Neutrophil (primary cell): ENCODE measurements around the gene HERPUD2.

Experiments used
- H3K27ac ChIP-seq: fragments of 200-600 bp; sonication (generic); 2 replicates; pipeline ENCODE4 v1.5.1; 2016; ENCODE audit warnings: mild to moderate bottlenecking, moderate library complexity
- H3K27me3 ChIP-seq: fragments of 200-600 bp; sonication (generic); 2 replicates; pipeline ENCODE4 v1.6.0; 2016; ENCODE audit warnings: mild to moderate bottlenecking
- H3K36me3 ChIP-seq: fragments of 200-600 bp; sonication (generic); 2 replicates; pipeline ENCODE4 v1.5.1; 2017
- H3K4me1 ChIP-seq, 2 experiments: fragments of 200-600 bp in 1 of 2; sonication (generic) in 1 of 2; 1 replicate in 1 of 2; 2 replicates in 1 of 2; pipeline versions ENCODE4 v1.5.1 to v1.6.1; 2013 to 2016; ENCODE audit warnings: low read depth in 1 of 2, low read length in 1 of 2, mild to moderate bottlenecking in 1 of 2, moderate library complexity in 1 of 2; ENCODE audit not compliant: control insufficient read depth in 1 of 2, insufficient read depth in 1 of 2
- H3K4me3 ChIP-seq, 2 experiments: fragments of 200-600 bp in 1 of 2; sonication (generic) in 1 of 2; 1 replicate in 1 of 2; 2 replicates in 1 of 2; pipeline ENCODE4 v1.5.1; 2013 to 2016; ENCODE audit warnings: low read depth in 1 of 2, low read length in 1 of 2, mild to moderate bottlenecking in 1 of 2, moderate library complexity in 1 of 2
- H3K9me3 ChIP-seq: fragments of 200-600 bp; sonication (generic); 2 replicates; pipeline ENCODE4 v1.5.1; 2016
- CTCF ChIP-seq: fragments of 200-600 bp; sonication (generic); IDR thresholded peaks from 2 replicates; pipeline ENCODE4 v1.5.1; 2016; ENCODE audit warnings: antibody characterized with exemption

The HERPUD2 gene

GRCh38 chr7:35725280-35725680 is 30.3 kb upstream of the HERPUD2 start:
- Histone ChIP-seq H3K4me3 (no peak overlapping the region), H3K4me1 (no peaks in the 10 kb centered on the region), H3K27me3 (no peaks in the 10 kb centered on the region), H3K27ac (no peak overlapping the region), H3K9me3 (no peaks in the 10 kb centered on the region), H3K36me3 (no peaks in the 10 kb centered on the region)
- no peak for TF ChIP-seq CTCF

DNA sequence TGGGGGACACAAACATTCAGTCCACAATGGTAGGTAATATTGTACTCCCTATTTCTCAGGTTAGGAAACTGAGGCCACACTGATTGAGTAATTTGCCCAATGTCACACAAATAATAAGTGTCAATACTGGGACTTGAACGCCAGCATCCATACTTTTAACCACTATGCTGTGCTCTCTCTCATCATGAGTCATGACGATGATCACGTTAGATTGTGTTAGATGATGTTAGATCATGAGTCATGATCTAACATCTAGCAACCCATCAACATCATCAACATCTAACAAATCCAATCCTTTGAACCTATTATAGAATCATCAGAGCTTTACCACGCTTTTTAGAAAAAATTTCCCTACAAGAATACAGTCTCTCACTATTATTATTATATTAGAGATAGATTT is 28.1 kb upstream of the HERPUD2 start:
- H3K9me3 ChIP-seq: no peaks in the 10 kb centered on the region
- H3K27me3 ChIP-seq: no peaks in the 10 kb centered on the region
- H3K4me1 ChIP-seq: no peaks in the 10 kb centered on the region
- no peaks in the 10 kb centered on the region for H3K36me3 ChIP-seq
- H3K27ac ChIP-seq: no peak overlapping the region
- H3K4me3 ChIP-seq: no peak overlapping the region
- no peak for TF ChIP-seq CTCF

DNA sequence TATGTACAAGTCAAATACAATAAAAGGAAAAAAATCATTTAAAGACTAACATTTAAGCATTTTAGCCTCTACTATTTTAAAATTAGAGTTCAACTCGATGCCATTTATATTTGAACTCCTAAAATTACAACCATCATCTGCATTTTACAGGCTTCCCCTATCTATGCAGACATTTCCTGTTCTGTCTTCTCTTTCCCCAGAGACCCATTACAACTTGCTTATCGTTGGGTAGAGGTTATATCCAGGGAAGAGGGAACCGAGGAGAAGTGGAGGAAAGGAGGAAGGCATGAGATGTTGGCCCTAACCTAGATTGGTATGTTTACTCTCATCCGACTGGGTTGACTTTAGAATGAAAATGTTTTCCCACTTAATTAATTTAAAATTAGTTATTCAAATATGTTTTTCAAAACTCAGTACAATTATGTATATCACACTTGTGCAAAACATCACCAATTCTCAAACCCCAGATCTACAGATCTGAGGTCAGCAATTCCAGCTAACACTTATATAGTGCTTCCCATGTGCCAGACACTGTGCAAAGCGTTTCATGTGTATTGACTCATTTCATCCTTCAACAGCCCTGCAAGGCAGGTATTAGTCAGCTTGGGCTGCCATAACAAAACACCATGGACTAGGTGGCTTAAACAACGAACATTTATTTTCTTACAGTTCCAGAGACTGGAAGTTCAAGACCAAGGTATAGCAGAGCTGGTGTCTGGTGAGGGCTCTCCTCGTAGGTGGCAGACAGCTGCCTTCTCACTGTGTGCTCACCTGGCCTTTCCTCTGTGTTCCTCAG is 27.3 kb upstream of the HERPUD2 start:
- no peaks in the 10 kb centered on the region for H3K36me3 ChIP-seq
- TF ChIP-seq CTCF: no peak
- no peaks in the 10 kb centered on the region for H3K9me3 ChIP-seq
- no peaks in the 10 kb centered on the region for H3K27me3 ChIP-seq
- H3K4me1 ChIP-seq: no peaks in the 10 kb centered on the region
- H3K27ac ChIP-seq: no peak overlapping the region
- no peak overlapping the region for H3K4me3 ChIP-seq

DNA sequence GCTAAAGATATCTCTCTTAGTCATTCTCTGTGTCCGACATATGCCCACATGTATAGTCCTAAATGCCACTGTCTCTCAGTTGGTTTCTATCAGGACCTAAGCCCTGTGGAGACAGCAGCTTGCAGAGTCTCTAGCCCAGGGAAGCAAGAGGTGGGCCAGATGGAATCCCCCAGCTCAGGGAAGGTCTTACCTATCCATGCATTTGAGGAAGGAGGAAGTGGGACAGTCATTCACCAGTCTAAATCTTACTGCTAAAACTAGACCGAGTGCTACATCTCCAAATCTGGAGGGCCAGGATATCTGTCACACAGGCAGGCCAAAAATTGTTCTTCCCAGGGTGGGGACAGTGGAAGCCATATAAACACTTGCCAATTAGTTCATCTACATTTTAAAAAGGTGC is 26.4 kb upstream of the HERPUD2 start:
- H3K4me1 ChIP-seq: no peaks in the 10 kb centered on the region
- no peak overlapping the region for H3K27ac ChIP-seq
- no peak for TF ChIP-seq CTCF
- no peaks in the 10 kb centered on the region for H3K9me3 ChIP-seq
- no peaks in the 10 kb centered on the region for H3K36me3 ChIP-seq
- H3K4me3 ChIP-seq: no peak overlapping the region
- no peaks in the 10 kb centered on the region for H3K27me3 ChIP-seq

DNA sequence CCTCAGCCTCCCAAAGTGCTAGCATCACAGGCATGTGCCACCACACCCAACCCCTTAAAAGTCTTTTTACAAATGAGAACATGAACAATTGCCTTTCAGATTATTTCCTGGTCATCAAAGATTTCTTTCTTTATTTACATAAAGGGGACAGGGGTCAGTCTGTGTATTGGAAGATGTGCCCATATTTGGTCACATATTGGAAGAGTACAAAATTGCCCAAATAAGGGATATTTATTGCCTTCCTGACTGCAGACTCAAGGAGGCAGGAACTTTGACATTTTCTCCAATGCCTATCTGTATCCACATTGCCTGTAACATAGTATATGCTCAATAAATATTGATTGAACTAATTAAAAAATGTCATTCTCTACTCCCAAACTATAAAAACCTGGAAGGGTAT is 25.9 kb upstream of the HERPUD2 start:
- TF ChIP-seq CTCF: no peak
- H3K27me3 ChIP-seq: no peaks in the 10 kb centered on the region

More for the DNA sequence above, 25.9 kb upstream of the HERPUD2 start:
- Histone ChIP-seq H3K4me1 (no peaks in the 10 kb centered on the region), H3K27ac (no peak overlapping the region), H3K36me3 (no peaks in the 10 kb centered on the region), H3K4me3 (no peak overlapping the region), H3K9me3 (no peaks in the 10 kb centered on the region)
